Measurements from ENCODE around the gene KIF5A. TPM values are rescaled to one million over a fixed set of nuclear protein-coding genes. Genes with fewer than 3 reads are reported as not detected.

The KIF5A gene
- total and polyA plus RNA-seq, 2 of the 13 experiments (the other 11 are each of a cell fraction or from before 2014, with no cell fraction given): 1.6 to 11.9 TPM

GRCh38 chr12:57618966-57619433 lies 69.2 kb downstream of the KIF5A start:
- no peaks in the 10 kb centered on the region for H3K36me3 ChIP-seq (replicated peaks in 1 of 2; ENCODE audit: control insufficient read depth in 1 of 2, insufficient read depth in 2 of 2, low read length in 2 of 2)
- in situ Hi-C loops (cut with HindIII; ENCODE audit: extremely low pct_ligation_motif_present, low pct_unique_long_range_greater_than_20kb): no loop called here
- H4K20me1 ChIP-seq (ENCODE audit: insufficient read depth, low read length): no peaks in the 10 kb centered on the region
- ChIA-PET CTCF (ENCODE audit: low intra/inter-chr PET ratio, low total read pairs) (interaction anchor here (4.2 kb wide), 1 partner anchor 35 kb away, joined by 53 read pairs; no protein-coding TSS in a partner anchor), POLR2A (interaction anchor here (1.4 to 2.7 kb wide), 4 partner anchors 8 to 99 kb away, joined by 3 to 19 read pairs (median 10); partner anchors contain the start of genes ARHGEF25 and DDIT3)
- H3K4me3 ChIP-seq (replicated peaks in 1 of 3; ENCODE audit: insufficient read depth in 1 of 3, low read depth in 2 of 3, low read length in 3 of 3): peak overlapping the region in 1 of 3 experiments; percentile 56; a peak in 2 of 6 replicates
- H3K4me1 ChIP-seq (ENCODE audit: insufficient read depth, low read length): peaks cover 37% of the 10 kb centered on the region
- no peak overlapping the region for H3K27ac ChIP-seq (ENCODE audit: extremely low read length, insufficient read depth, low read length)
- no peak overlapping the region for H3K9ac ChIP-seq (ENCODE audit: insufficient read depth, low read depth, low read length)
- H3K9me3 ChIP-seq (ENCODE audit: low read length): no peaks in the 10 kb centered on the region
- intact Hi-C loops (cut with micrococcal nuclease; ENCODE audit: unreplicated experiment): no loop called here
- ATAC-seq (no peak), DNase-seq (ENCODE audit: low spot score) (no peak), FAIRE-seq (no peak)
- TF ChIP-seq HMGXB4 (CRISPR knock-in tag; IDR thresholded peaks at IDR 0.05; ENCODE audit: borderline replicate concordance in 1 of 2, low read depth in 1 of 2) (0 out of 4 replicates have a peak, but pooled peaks of 1 of the 2 experiments have one; percentile 11), ZNF547 (CRISPR knock-in tag; IDR thresholded peaks at IDR 0.05) (0 out of 2 replicates have a peak, but pooled peaks have one; percentile 48), ZNF296 (CRISPR knock-in tag; conservative IDR thresholded peaks at IDR 0.05) (no peak), ZSCAN25 (CRISPR knock-in tag; IDR thresholded peaks at IDR 0.05) (0 out of 2 replicates have a peak, but pooled peaks have one; percentile 33)
- no TSS peak for BruUV-seq (replicated peaks)
- peak overlapping the region; percentile 83 for H3K4me2 ChIP-seq (ENCODE audit: low read depth, low read length)
- 52% methylated on average over 16 of the region's 16 CpGs for WGBS (ENCODE audit: low lambda C conversion rate)
- no peak overlapping the region for H2AFZ ChIP-seq (ENCODE audit: low read length)
- H3K79me2 ChIP-seq (ENCODE audit: insufficient read depth, low read length): no peaks in the 10 kb centered on the region
- H3K27me3 ChIP-seq (ENCODE audit: control insufficient read depth in 1 of 2, insufficient read depth in 2 of 2, low read length in 2 of 2): peaks cover 16 to 48% of the 10 kb centered on the region in 2 experiments
